ENCODE results near the gene PPP1CA.

PPP1CA gene

DNA sequence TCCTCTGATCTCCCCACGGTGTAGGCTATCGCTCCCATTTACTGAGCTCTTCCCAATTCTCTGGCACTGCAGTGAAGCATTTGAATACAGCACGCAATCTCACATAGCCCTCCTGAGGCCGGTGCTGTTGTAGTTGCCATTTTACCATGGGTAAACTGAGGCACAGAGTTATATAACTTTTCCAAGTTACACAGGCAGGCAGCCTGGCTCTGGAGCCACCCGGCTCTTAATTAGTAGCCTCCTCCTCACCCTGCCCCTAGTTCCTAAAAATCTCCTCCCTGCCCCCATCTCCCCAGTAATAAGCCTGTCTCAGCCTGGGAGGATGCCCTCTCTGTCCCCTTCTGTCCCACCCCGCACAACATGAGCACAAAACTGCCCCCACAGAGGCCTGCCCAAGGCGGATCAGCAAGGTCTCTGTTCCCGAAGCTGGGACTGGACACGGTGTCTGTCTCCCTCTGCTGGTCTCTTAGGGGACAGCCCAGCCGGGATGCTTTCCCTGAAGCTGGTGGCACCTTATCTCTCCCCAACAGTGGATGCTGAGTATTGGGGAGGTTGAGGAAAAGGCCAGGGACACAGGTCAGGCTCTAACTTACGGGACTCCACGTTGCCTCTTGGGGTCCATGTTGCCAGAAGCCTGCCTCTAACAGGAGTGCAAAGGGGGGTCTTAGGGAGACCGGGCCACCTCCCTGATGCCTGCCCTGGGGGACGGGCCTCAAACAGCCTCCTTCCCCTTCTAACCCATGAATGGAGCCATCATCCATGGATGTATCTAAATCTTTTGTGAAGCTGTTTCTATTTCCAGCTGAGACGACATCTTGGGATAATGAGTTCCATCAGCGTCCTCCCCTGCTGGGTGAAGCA lies 19.2 kb downstream of the PPP1CA start:
- TF ChIP-seq, protein P1, sequence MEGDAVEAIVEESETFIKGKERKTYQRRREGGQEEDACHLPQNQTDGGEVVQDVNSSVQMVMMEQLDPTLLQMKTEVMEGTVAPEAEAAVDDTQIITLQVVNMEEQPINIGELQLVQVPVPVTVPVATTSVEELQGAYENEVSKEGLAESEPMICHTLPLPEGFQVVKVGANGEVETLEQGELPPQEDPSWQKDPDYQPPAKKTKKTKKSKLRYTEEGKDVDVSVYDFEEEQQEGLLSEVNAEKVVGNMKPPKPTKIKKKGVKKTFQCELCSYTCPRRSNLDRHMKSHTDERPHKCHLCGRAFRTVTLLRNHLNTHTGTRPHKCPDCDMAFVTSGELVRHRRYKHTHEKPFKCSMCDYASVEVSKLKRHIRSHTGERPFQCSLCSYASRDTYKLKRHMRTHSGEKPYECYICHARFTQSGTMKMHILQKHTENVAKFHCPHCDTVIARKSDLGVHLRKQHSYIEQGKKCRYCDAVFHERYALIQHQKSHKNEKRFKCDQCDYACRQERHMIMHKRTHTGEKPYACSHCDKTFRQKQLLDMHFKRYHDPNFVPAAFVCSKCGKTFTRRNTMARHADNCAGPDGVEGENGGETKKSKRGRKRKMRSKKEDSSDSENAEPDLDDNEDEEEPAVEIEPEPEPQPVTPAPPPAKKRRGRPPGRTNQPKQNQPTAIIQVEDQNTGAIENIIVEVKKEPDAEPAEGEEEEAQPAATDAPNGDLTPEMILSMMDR (conservative IDR thresholded peaks at IDR 0.05; ENCODE audit: low read depth, low read length), result peak; percentile 85
- Histone ChIP-seq H3K4me3 (IDR thresholded peaks at IDR 0.05; ENCODE audit: insufficient read depth, low read depth, low read length) (no peak overlapping the region), H3K27me3 (ENCODE audit: insufficient read depth, low read depth) (peaks cover 24% of the 10 kb centered on the region), H3K27ac (no peak overlapping the region), H4K20me1 (ENCODE audit: insufficient read depth) (no peaks in the 10 kb centered on the region), H3K4me2 (no peak overlapping the region), H3K9ac (no peak overlapping the region), H2AFZ (ENCODE audit: low read depth) (no peak overlapping the region; the same call in 1 of the 2 replicates), H3K79me2 (ENCODE audit: insufficient read depth, low read depth) (no peaks in the 10 kb centered on the region), H3K4me1 (ENCODE audit: low read depth, poor library complexity, severe bottlenecking) (peaks cover 4% of the 10 kb centered on the region), H3K36me3 (ENCODE audit: insufficient read depth) (no peaks in the 10 kb centered on the region)

DNA sequence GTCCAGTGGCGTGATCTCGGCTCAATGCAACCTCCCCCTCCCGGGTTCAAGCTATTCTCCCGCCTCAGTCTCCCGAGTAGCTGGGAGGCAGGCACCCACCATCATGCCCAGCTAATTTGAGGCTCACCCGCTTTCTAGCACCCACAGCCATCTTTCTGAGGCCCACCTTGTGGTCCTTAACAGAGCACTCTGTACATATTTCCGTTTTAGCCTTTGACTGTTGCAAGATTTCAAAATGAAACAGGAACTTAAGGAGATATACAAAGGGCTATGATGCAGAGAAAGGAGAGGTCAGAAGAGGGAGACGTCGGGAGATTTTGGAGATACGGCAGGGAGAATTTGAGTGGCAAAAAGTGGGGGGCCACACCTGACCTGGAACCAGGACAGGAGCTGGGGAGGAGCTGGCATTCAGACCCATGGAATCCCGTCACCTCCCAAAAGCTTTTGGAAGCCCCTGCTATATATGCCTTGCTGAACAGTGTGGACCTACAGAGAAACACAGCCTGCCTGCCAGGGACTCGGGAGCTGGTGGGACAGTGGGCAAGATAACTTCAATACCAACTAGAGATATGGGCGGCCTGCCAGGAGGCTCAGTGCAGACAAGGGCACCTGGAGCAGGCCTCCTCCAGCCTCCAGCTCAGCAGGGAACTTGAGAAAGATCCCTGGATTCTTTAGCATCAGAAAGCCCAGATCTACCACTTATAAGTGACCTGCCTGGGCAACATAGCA lies 20.2 kb downstream of the PPP1CA start:
- TF ChIP-seq, protein P1 (conservative IDR thresholded peaks at IDR 0.05; ENCODE audit: low read depth, low read length), result no peak
- Histone ChIP-seq H3K36me3 (ENCODE audit: insufficient read depth) (no peaks in the 10 kb centered on the region), H3K4me1 (ENCODE audit: low read depth, poor library complexity, severe bottlenecking) (peaks cover 4% of the 10 kb centered on the region), H3K27me3 (ENCODE audit: insufficient read depth, low read depth) (peaks cover 35% of the 10 kb centered on the region), H3K4me3 (IDR thresholded peaks at IDR 0.05; ENCODE audit: insufficient read depth, low read depth, low read length) (no peak overlapping the region), H2AFZ (ENCODE audit: low read depth) (no peak overlapping the region), H3K27ac (no peak overlapping the region), H3K79me2 (ENCODE audit: insufficient read depth, low read depth) (no peaks in the 10 kb centered on the region), H3K4me2 (no peak overlapping the region), H3K9ac (no peak overlapping the region), H4K20me1 (ENCODE audit: insufficient read depth) (no peaks in the 10 kb centered on the region)

GRCh38 chr11:67379061-67380058 lies 22.3 kb downstream of the PPP1CA start:
- H3K27ac ChIP-seq, result no peak overlapping the region
- no peak overlapping the region for H3K4me3 ChIP-seq (IDR thresholded peaks at IDR 0.05; ENCODE audit: insufficient read depth, low read depth, low read length)
- H3K9ac ChIP-seq, result no peak overlapping the region
- no peaks in the 10 kb centered on the region for H3K36me3 ChIP-seq (ENCODE audit: insufficient read depth)
- H3K4me1 ChIP-seq (ENCODE audit: low read depth, poor library complexity, severe bottlenecking), result peaks cover 7% of the 10 kb centered on the region
- H3K27me3 ChIP-seq (ENCODE audit: insufficient read depth, low read depth), result peaks cover 38% of the 10 kb centered on the region
- H3K79me2 ChIP-seq (ENCODE audit: insufficient read depth, low read depth), result no peaks in the 10 kb centered on the region
- H4K20me1 ChIP-seq (ENCODE audit: insufficient read depth), result no peaks in the 10 kb centered on the region
- no peak overlapping the region for H3K4me2 ChIP-seq
- no peak overlapping the region for H2AFZ ChIP-seq (ENCODE audit: low read depth)
- TF ChIP-seq, protein P1 (conservative IDR thresholded peaks at IDR 0.05; ENCODE audit: low read depth, low read length), result no peak

- Histone ChIP-seq H3K36me3 (ENCODE audit: insufficient read depth) (no peaks in the 10 kb centered on the region), H3K9ac (no peak overlapping the region), H3K4me2 (no peak overlapping the region), H3K4me3 (IDR thresholded peaks at IDR 0.05; ENCODE audit: insufficient read depth, low read depth, low read length) (no peak overlapping the region), H3K79me2 (ENCODE audit: insufficient read depth, low read depth) (no peaks in the 10 kb centered on the region), H4K20me1 (ENCODE audit: insufficient read depth) (no peaks in the 10 kb centered on the region), H3K27ac (no peak overlapping the region), H2AFZ (ENCODE audit: low read depth) (no peak overlapping the region), H3K4me1 (ENCODE audit: low read depth, poor library complexity, severe bottlenecking) (peaks cover 14% of the 10 kb centered on the region), H3K27me3 (ENCODE audit: insufficient read depth, low read depth) (peaks cover 31% of the 10 kb centered on the region)
- TF ChIP-seq, protein P1 (conservative IDR thresholded peaks at IDR 0.05; ENCODE audit: low read depth, low read length), result no peak
Observed at GRCh38 chr11:67378544-67378943, 23.1 kb downstream of the PPP1CA start.
